Ovary (tissue), 9 donors: ENCODE measurements around the gene CERK. TPM values are rescaled to one million over a fixed set of nuclear protein-coding genes. Genes with fewer than 3 reads are reported as not detected.

Source experiments
- DNase-seq, 5 donors: peaks; one replicate each; pipeline ENCODE4 v3.0.0-alpha.2; 2019 to 2020
- H3K27ac ChIP-seq, 2 donors: fragments of 200-600 bp; one replicate each; pipeline versions ENCODE4 v1.5.1 to v1.8.0; 2019 to 2022
- H3K27me3 ChIP-seq: fragments of 200-600 bp; one replicate; pipeline ENCODE4 v1.8.0; 2022
- H3K36me3 ChIP-seq: fragments of 200-600 bp; sonication (generic); one replicate; pipeline ENCODE4 v1.5.1; 2019
- H3K4me1 ChIP-seq: one replicate; pipeline ENCODE4 v1.8.1; 2013; ENCODE audit warnings: mild to moderate bottlenecking, moderate library complexity; ENCODE audit not compliant: insufficient read depth
- H3K4me3 ChIP-seq: fragments of 200-600 bp; sonication (generic); one replicate; pipeline ENCODE4 v1.5.1; 2017
- H3K9me3 ChIP-seq, 2 donors: fragments of 200-600 bp in 1 of 2; sonication (generic) in 1 of 2; one replicate each; pipeline versions ENCODE4 v1.5.1 to v1.8.1; 2013 to 2019; ENCODE audit warnings: mild to moderate bottlenecking in 1 of 2, moderate library complexity in 1 of 2
- CTCF ChIP-seq, 3 donors: fragments of 450-650 bp in 2 of 3; fragments of 200-600 bp in 1 of 3; IDR thresholded peaks; one replicate each; pipeline versions ENCODE4 v1.5.1 to v1.8.0; 2016 to 2022; ENCODE audit warnings: antibody characterized with exemption in 3 of 3, mild to moderate bottlenecking in 1 of 3
- EP300 ChIP-seq: sonication (generic); formaldehyde crosslinking; IDR thresholded peaks from one replicate; pipeline ENCODE4 v1.6.1; 2017; ENCODE audit warnings: antibody characterized with exemption
- POLR2A ChIP-seq: fragments of 450-650 bp; IDR thresholded peaks from one replicate; pipeline ENCODE4 v1.6.1; 2017; ENCODE audit warnings: antibody characterized with exemption, mild to moderate bottlenecking, moderate library complexity
- WGBS, 3 donors: extraction: QIAGEN DNeasy Blood & Tissue Kit in 1 of 3; methylation state at CpG; one replicate each; pipeline versions ENCODE4 v1.1.5 to v1.1.7; 2013 to 2017; 5-methylcytosine and 5-hydroxymethylcytosine counted together
- intact Hi-C, 4 donors: fragments of 100-400 bp; cut with DNase I; formaldehyde crosslinking; loops; one replicate each; pipeline versions ENCODE4 v1.11.0 to v1.15.1; 2022 to 2023
- polyA plus RNA-seq, 2 donors: library from polyadenylated mRNA; stranded (reverse); fragments of 200-250 nt in 1 of 2; fragments of 350-450 nt in 1 of 2; fragmentation: Illumina TruSeq in 1 of 2; extraction: RNeasy Lipid Tissue Mini Kit (QIAGEN cat#74804) in 1 of 2; gene quantifications; one replicate each; pipeline ENCODE4 v1.2.3, GENCODE V29; 2013 to 2014
- total RNA-seq, 7 donors: library from RNA; depleted of rRNA in 2 of 7; stranded (reverse); fragments of >200 nt in 2 of 7; fragmentation: NEBNext Ultra II Directional in 3 of 7; extraction: Animal tissue kit (Norgen Biotek cat#: 25700) in 3 of 7; gene quantifications; one replicate each; pipeline versions ENCODE4 v1.1.0 to v1.2.4, GENCODE V29; 2016 to 2023
- donor health status: DM: no; HTN: no; CAD: no; lungs with moderate emphysema.
- donor health status: DM: no; HTN: no; CAD: no.
- donor health status: Bipolar disorder and iron deficiency.
- donor health status: DM: yes; HTN: yes; CAD: no.
- donor health status: DM: no; HTN: no; CAD: no.
- donor health status: DM: yes; HTN: yes; CAD: no.

Gene CERK
- total and polyA plus RNA-seq, 9 donors: 27.1 to 71.1 (median 46.8) TPM

- Histone ChIP-seq H3K27ac (no peak overlapping the region), H3K9me3 (no peaks in the 10 kb centered on the region), H3K27me3 (no peaks in the 10 kb centered on the region), H3K4me1 (peaks cover 7% of the 10 kb centered on the region), H3K4me3 (no peak overlapping the region), H3K36me3 (no peaks in the 10 kb centered on the region)
- DNase-seq: no peak
- WGBS, 3 donors: 95 to 100% (median 97%) methylated on average over 2 of the region's 2 CpGs
- intact Hi-C loops: no loop called here
- TF ChIP-seq POLR2A (no peak), CTCF (IDR thresholded peaks at IDR 0.05) (no peak), EP300 (no peak)
Observed at GRCh38 chr22:46755525-46755924, 17.5 kb upstream of the CERK start.

GRCh38 chr22:46754826-46755225, 16.8 kb upstream of the CERK start:
- DNase-seq: no peak
- no peaks in the 10 kb centered on the region for H3K27me3 ChIP-seq
- intact Hi-C loops: no loop called here
- no peak overlapping the region for H3K27ac ChIP-seq
- no peak for TF ChIP-seq CTCF (IDR thresholded peaks at IDR 0.05)
- no peak for TF ChIP-seq EP300
- TF ChIP-seq POLR2A: no peak
- no peaks in the 10 kb centered on the region for H3K36me3 ChIP-seq
- no peaks in the 10 kb centered on the region for H3K9me3 ChIP-seq
- 57 to 73% (median 58%) methylated on average over 5 to 6 of the region's 6 CpGs for WGBS, 3 donors
- no peak overlapping the region for H3K4me3 ChIP-seq
- H3K4me1 ChIP-seq: peaks cover 7% of the 10 kb centered on the region

DNA sequence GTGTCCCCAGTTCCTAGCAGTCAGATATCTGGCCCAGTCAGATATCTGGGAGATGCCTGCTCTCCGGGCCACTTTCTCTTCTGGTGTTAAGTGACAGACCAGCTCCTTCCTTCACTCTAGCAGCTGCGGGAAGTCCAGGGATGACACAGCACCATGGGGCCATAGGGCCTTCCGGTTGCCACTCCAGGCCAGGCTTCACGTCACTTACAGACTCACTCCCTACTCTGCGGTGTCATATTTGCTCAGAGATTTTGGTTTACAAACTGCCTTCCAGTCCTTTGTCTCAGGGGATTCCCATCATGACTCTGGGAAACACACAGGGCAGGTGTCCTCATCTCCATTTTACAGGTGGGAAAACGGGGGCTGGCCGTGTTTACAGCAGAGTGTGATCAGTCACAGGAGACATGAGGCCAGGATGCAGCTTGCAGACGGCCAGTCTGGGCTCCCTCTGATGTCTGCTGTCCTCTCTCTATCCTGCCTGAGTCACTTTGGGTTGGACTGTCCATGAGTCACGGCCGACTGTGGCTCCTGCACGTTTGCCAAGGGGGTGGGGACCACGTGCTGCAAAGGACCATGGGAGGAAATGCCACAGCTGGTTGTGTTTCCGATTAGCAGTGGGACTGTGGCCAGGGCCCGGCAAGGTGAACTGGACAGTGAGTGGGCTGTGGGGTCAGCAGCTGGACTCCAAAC, 16.2 kb upstream of the CERK start:
- Histone ChIP-seq H3K27ac (no peak overlapping the region), H3K4me3 (no peak overlapping the region), H3K27me3 (no peaks in the 10 kb centered on the region), H3K9me3 (no peaks in the 10 kb centered on the region), H3K36me3 (no peaks in the 10 kb centered on the region), H3K4me1 (peaks cover 7% of the 10 kb centered on the region)
- TF ChIP-seq POLR2A (no peak), EP300 (peak; percentile 2), CTCF (IDR thresholded peaks at IDR 0.05) (no peak)
- intact Hi-C loops: no loop called here
- 22 to 30% (median 24%) methylated on average over 14 of the region's 14 CpGs for WGBS, 3 donors
- DNase-seq: peak; percentile 60 to 78 (median 73)

- Histone ChIP-seq H3K36me3 (no peaks in the 10 kb centered on the region), H3K4me3 (no peak overlapping the region), H3K4me1 (peaks cover 7% of the 10 kb centered on the region), H3K27ac (no peak overlapping the region), H3K9me3 (no peaks in the 10 kb centered on the region), H3K27me3 (no peaks in the 10 kb centered on the region)
- WGBS, 3 donors: 79 to 86% (median 85%) methylated on average over 4 of the region's 4 CpGs
- intact Hi-C loops: no loop called here
- TF ChIP-seq POLR2A (no peak), EP300 (no peak), CTCF (IDR thresholded peaks at IDR 0.05) (no peak)
- no peak for DNase-seq
Observed at GRCh38 chr22:46753761-46754109, 15.7 kb upstream of the CERK start.
